Measurements from ENCODE around the gene MPV17.
"Not testable (repeated sequence)": the region's sequence is repeated elsewhere in the genome, so short reads cannot be mapped to it uniquely, and the experiment has no call there.

DNA sequence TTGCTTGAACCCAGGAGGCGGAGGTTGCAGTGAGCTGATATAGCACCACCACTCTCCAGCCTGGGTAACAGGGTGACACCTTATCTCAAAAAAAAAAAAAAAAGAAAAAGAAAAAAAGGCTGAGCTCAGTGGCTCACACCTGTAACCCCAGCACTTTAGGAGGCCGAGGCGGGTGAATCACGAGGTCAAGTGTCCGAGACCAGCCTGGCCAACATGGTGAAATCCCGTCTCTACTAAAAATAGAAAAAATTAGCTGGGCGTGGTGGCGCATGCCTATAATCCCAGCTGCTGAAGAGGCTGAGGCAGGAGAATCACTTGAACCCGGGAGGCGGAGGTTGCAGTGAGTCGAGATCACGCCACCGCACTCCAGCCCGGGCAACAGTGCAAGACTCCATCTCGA lies 3.1 kb downstream of the MPV17 start:
- TF ChIP-seq, protein P1, sequence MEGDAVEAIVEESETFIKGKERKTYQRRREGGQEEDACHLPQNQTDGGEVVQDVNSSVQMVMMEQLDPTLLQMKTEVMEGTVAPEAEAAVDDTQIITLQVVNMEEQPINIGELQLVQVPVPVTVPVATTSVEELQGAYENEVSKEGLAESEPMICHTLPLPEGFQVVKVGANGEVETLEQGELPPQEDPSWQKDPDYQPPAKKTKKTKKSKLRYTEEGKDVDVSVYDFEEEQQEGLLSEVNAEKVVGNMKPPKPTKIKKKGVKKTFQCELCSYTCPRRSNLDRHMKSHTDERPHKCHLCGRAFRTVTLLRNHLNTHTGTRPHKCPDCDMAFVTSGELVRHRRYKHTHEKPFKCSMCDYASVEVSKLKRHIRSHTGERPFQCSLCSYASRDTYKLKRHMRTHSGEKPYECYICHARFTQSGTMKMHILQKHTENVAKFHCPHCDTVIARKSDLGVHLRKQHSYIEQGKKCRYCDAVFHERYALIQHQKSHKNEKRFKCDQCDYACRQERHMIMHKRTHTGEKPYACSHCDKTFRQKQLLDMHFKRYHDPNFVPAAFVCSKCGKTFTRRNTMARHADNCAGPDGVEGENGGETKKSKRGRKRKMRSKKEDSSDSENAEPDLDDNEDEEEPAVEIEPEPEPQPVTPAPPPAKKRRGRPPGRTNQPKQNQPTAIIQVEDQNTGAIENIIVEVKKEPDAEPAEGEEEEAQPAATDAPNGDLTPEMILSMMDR (IDR thresholded peaks at IDR 0.05), result not testable (repeated sequence)
- not testable (repeated sequence) for TF ChIP-seq POLR2AphosphoS5 (IDR thresholded peaks at IDR 0.05)

Data from breast epithelium (tissue), 3 donors.